ENCODE data around the gene SNRNP70. TPM values are rescaled to one million over a fixed set of nuclear protein-coding genes. Genes with fewer than 3 reads are reported as not detected.

The SNRNP70 gene
- total and polyA plus RNA-seq, 2 of the 13 experiments (the other 11 are each of a cell fraction or from before 2014, with no cell fraction given): 150 to 210 TPM

GRCh38 chr19:49118565-49119410 lies 33.5 kb downstream of the SNRNP70 start, which contains the start of gene C19orf73 (continued):
- TF ChIP-seq ZZZ3 (CRISPR knock-in tag; IDR thresholded peaks at IDR 0.05; ENCODE audit: borderline replicate concordance) (no peak), ZNF12 (CRISPR knock-in tag; IDR thresholded peaks at IDR 0.05) (no peak), GLI4 (CRISPR knock-in tag; IDR thresholded peaks at IDR 0.05; ENCODE audit: borderline replicate concordance) (no peak), ZNF230 (CRISPR knock-in tag; IDR thresholded peaks at IDR 0.05) (peak; percentile 73; the same call in 1 of the 2 replicates), ZNF580 (CRISPR knock-in tag; IDR thresholded peaks at IDR 0.05; ENCODE audit: borderline replicate concordance, low read depth) (peak; percentile 60; the same call in 1 of the 2 replicates), ZNF512B (CRISPR knock-in tag; IDR thresholded peaks at IDR 0.05; ENCODE audit: borderline replicate concordance) (no peak; the same call in 1 of the 2 replicates), ZNF263 (CRISPR knock-in tag; IDR thresholded peaks at IDR 0.05) (no peak; the same call in 1 of the 2 replicates), ZNF577 (CRISPR knock-in tag; IDR thresholded peaks at IDR 0.05; ENCODE audit: borderline replicate concordance, low read depth) (no peak), FOSL2 (CRISPR knock-in tag; IDR thresholded peaks at IDR 0.05) (peak; percentile 33; the same call in 1 of the 2 replicates), RFXANK (CRISPR knock-in tag; IDR thresholded peaks at IDR 0.05) (no peak), NFE2 (CRISPR knock-in tag; IDR thresholded peaks at IDR 0.05) (no peak), ZNF605 (CRISPR knock-in tag; IDR thresholded peaks at IDR 0.05) (0 out of 2 replicates have a peak, but pooled peaks have one; percentile 23), CREB3 (CRISPR knock-in tag; IDR thresholded peaks at IDR 0.05) (no peak; the same call in 1 of the 2 replicates), SUZ12 (IDR thresholded peaks at IDR 0.05; ENCODE audit: low read depth, low read length) (no peak), PPARG (CRISPR knock-in tag; conservative IDR thresholded peaks at IDR 0.05) (peak; percentile 49; the same call in 1 of the 2 replicates), HES4 (CRISPR knock-in tag; IDR thresholded peaks at IDR 0.05; ENCODE audit: borderline replicate concordance) (peak; percentile 49; the same call in 1 of the 2 replicates), ARNTL (CRISPR knock-in tag; IDR thresholded peaks at IDR 0.05) (peak; percentile 84), ZSCAN22 (CRISPR knock-in tag; IDR thresholded peaks at IDR 0.05) (peak; percentile 99), GZF1 (CRISPR knock-in tag; IDR thresholded peaks at IDR 0.05) (no peak), ZNF331 (CRISPR knock-in tag; IDR thresholded peaks at IDR 0.05) (peak; percentile 43; the same call in 1 of the 2 replicates), KDM1A (CRISPR knock-in tag; IDR thresholded peaks at IDR 0.05) (no peak), ATF2 (CRISPR knock-in tag; IDR thresholded peaks at IDR 0.05) (peak; percentile 99), TOPORS (CRISPR knock-in tag; IDR thresholded peaks at IDR 0.05) (peak; percentile 81), PLSCR1 (CRISPR knock-in tag; IDR thresholded peaks at IDR 0.05; ENCODE audit: borderline replicate concordance) (no peak)
